Suppressor macrophage (primary cell): ENCODE measurements around the gene PYDC1.
"Not testable (repeated sequence)": the region's sequence is repeated elsewhere in the genome, so short reads cannot be mapped to it uniquely, and the experiment has no call there.

ENCODE experiments used
- DNase-seq, 4 experiments: peaks; one replicate each; pipeline ENCODE4 v3.0.0-alpha.2; 2020 to 2022

The PYDC1 gene

DNA sequence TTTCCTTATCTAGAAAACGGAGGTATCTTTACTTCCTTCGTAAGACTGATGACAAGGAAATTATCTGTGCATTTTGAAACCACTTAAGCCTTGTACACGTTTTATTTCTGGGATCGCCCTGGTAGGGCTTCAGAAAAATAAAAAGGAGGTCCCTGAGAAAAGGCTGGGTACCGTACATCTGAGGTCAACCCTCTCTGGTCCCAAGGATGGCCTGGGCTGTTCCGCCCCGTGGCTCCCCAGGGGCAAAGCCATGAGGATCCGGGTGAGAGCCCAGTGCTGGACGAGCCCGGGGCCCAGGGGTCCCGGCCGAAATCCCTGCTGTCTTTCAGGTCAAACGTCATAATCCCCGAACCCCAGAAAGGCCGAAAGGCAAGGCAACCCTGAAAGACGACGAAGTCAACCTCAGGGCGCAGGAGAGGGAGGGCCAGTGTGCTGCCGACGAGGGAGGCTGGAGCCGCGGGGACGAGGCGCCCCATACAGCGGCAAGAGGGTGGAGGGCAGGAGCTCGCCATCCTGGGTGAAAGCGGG lies 37.7 kb downstream of the PYDC1 start:
- DNase-seq: peak in 1 of 4 experiments; percentile 12

DNA sequence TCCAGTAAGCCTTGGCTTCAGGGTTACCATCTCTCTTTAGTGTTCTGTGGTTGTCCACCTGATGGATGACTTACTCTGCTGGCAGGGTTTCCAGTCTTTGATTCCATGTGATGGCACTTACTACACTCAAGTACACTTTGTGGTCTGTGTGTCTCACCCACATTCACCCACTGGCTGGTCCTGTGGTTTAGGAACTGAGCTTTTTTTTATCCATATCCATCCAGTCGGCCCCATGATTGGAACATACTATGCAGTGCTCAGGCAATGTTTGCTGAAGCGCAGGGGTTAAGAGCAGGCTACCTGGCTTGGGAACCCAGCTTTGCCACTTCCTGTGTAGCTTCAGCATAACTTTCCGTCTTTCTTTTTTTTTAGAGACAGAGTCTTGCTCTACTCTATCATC lies 39.8 kb downstream of the PYDC1 start:
- DNase-seq: peak; percentile 77 to 91 (median 82)

DNA sequence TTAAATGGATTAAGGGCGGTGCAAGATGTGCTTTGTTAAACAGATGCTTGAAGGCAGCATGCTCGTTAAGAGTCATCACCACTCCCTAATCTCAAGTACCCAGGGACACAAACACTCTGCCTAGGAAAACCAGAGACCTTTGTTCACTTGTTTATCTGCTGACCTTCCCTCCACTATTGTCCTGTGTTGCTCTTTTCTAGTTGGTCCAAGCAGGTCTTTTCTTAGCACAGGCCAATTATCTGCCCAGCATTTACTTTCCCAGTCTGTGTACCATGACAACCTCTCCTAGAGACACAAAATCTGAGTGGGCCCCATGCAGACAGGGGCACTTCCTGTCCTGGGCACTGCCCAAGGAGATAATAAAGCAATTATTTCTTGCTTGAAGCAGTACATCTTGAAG lies 46.9 kb downstream of the PYDC1 start:
- DNase-seq: not testable (repeated sequence)

DNA sequence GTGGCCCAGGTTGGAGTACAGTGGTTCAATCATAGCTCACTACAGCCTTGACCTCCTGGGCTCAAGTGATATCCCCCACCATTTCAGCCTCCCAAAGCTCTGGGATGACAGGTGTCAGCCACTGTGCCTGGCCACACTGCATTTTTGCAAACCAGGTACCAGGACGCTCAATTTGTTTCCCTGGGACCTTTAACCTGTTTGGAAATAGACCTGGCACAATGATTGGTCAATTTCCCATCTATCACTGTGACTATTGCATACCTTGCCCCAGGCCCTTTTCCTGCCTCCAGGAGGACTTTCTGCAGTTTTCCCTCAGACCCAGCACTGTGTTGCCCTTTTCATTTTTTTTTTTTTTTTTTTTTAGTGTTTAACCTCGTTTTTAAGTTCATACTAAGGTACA lies 48.1 kb downstream of the PYDC1 start:
- DNase-seq: no peak

DNA sequence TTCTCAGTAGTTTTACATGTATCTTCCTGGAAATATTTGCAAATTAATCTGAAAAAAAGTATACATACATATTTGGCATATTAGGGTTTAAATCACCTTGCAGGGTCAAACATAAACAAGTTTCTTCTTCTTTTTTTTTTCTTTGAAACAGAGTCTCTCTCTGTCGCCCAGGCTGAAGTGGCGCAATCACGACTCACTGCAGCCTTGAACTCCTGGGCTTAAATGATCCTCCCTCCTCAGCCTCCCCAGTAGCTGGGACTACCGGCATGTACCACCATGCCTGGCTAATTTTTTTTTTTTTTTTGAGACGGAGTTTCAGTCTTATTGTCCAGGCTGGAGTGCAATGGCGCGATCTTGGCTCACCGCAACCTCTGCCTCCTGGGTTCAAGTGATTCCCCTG lies 49.6 kb downstream of the PYDC1 start:
- DNase-seq: peak in 3 of 4 experiments; percentile 29 to 33 (median 30)
